ENCODE results near the gene LIMCH1.

DNA sequence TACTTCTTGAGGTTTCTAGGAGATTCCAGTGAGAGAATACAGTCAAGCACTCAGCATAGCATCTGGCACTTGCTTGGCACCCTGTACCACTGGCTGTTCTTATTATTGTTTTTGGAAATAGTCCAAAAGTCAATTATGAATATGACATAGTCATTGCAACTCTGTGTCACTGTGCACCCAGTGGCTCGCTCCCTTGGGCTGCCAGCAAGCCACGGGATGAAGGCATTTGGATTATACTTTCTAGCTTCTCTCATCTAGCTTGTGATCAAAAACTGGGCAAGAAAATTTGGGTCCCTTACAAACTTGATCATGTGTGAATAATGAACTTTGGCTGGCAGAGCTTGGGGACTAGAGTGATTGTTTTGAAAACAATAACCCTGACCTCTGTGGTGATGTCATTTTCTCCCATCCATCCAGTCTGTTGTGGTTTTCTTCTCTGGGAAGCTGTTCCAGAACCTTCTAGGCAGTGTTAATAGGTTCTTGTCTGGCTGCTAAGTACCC, 32.7 kb upstream of the LIMCH1 start:
- TF ChIP-seq, protein P1, sequence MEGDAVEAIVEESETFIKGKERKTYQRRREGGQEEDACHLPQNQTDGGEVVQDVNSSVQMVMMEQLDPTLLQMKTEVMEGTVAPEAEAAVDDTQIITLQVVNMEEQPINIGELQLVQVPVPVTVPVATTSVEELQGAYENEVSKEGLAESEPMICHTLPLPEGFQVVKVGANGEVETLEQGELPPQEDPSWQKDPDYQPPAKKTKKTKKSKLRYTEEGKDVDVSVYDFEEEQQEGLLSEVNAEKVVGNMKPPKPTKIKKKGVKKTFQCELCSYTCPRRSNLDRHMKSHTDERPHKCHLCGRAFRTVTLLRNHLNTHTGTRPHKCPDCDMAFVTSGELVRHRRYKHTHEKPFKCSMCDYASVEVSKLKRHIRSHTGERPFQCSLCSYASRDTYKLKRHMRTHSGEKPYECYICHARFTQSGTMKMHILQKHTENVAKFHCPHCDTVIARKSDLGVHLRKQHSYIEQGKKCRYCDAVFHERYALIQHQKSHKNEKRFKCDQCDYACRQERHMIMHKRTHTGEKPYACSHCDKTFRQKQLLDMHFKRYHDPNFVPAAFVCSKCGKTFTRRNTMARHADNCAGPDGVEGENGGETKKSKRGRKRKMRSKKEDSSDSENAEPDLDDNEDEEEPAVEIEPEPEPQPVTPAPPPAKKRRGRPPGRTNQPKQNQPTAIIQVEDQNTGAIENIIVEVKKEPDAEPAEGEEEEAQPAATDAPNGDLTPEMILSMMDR (IDR thresholded peaks at IDR 0.05), result no peak
- no peak for TF ChIP-seq POLR2A (IDR thresholded peaks at IDR 0.05)

All from adrenal gland (tissue), 5 donors.